IgD-negative memory B cell (primary cell): ENCODE results near the gene SDF2L1. TPM values are rescaled to one million over a fixed set of nuclear protein-coding genes. Genes with fewer than 3 reads are reported as not detected.
A peak's percentile ranks its signal among the peaks of the same experiment; 100 is the strongest.
"Not testable (repeated sequence)": the region's sequence is repeated elsewhere in the genome, so short reads cannot be mapped to it uniquely, and the experiment has no call there.

Source experiments
- H3K27ac Mint-ChIP-seq, 3 donors: one replicate each; pipeline ENCODE4 v1.8.0; 2020 to 2022; ENCODE audit warnings: mild to moderate bottlenecking in 3 of 3, mixed read lengths in 3 of 3, moderate library complexity in 1 of 3
- H3K27me3 Mint-ChIP-seq: one replicate; pipeline ENCODE4 v1.8.0; 2021; ENCODE audit warnings: mixed read lengths
- H3K36me3 Mint-ChIP-seq: one replicate; pipeline ENCODE4 v1.8.0; 2020; ENCODE audit warnings: mild to moderate bottlenecking, mixed read lengths
- H3K4me1 Mint-ChIP-seq, 3 donors: one replicate each; pipeline ENCODE4 v1.8.0; 2020 to 2022; ENCODE audit warnings: mixed read lengths in 3 of 3, mild to moderate bottlenecking in 1 of 3
- H3K4me3 Mint-ChIP-seq, 4 donors: one replicate each; pipeline ENCODE4 v1.8.0; 2020 to 2022; ENCODE audit warnings: mild to moderate bottlenecking in 4 of 4, mixed read lengths in 4 of 4, moderate library complexity in 3 of 4
- H3K9me3 Mint-ChIP-seq, 3 donors: one replicate each; pipeline ENCODE4 v1.8.0; 2020 to 2021; ENCODE audit warnings: mixed read lengths in 3 of 3, mild to moderate bottlenecking in 1 of 3
- polyA plus RNA-seq: library from polyadenylated mRNA; unstranded; fragments of 300-500 nt; fragmentation: Illumina TruSeq; gene quantifications from one replicate; pipeline ENCODE4 v1.2.3, GENCODE V29; 2021

SDF2L1 gene
- polyA plus RNA-seq, 1 donor from 2014 or later, result 61.5 TPM

GRCh38 chr22:21690401-21690801 is 48.3 kb downstream of the SDF2L1 start:
- Mint-ChIP-seq H3K27me3 (no peaks in the 10 kb centered on the region), H3K4me1 (peaks cover 5 to 10% (median 8%) of the 10 kb centered on the region in 3 donors), H3K36me3 (no peaks in the 10 kb centered on the region), H3K4me3 (no peak overlapping the region), H3K9me3 (no peaks in the 10 kb centered on the region), H3K27ac (peak overlapping the region in 2 of 3 donors; percentile 91 to 92)

- H3K9me3 Mint-ChIP-seq, result no peaks in the 10 kb centered on the region
- H3K27me3 Mint-ChIP-seq, result no peaks in the 10 kb centered on the region
- H3K27ac Mint-ChIP-seq, result peak overlapping the region in 1 of 3 donors; percentile 82
- H3K4me1 Mint-ChIP-seq, result peaks cover 5 to 10% (median 8%) of the 10 kb centered on the region in 3 donors
- no peaks in the 10 kb centered on the region for H3K36me3 Mint-ChIP-seq
- H3K4me3 Mint-ChIP-seq, result no peak overlapping the region
These were observed 49.7 kb downstream of the SDF2L1 start for GRCh38 chr22:21691816-21692215.

GRCh38 chr22:21692856-21693255 is 50.8 kb downstream of the SDF2L1 start:
- H3K9me3 Mint-ChIP-seq, H3K36me3 Mint-ChIP-seq, H3K4me3 Mint-ChIP-seq, H3K27ac Mint-ChIP-seq, H3K27me3 Mint-ChIP-seq: not testable (repeated sequence)
- H3K4me1 Mint-ChIP-seq, result peaks cover 5 to 10% (median 8%) of the 10 kb centered on the region in 3 donors

GRCh38 chr22:21693333-21693998 is 51.4 kb downstream of the SDF2L1 start:
- peaks cover 5 to 10% (median 8%) of the 10 kb centered on the region in 3 donors for H3K4me1 Mint-ChIP-seq
- H3K4me3 Mint-ChIP-seq, result no peak overlapping the region
- no peaks in the 10 kb centered on the region for H3K9me3 Mint-ChIP-seq
- no peak overlapping the region for H3K27ac Mint-ChIP-seq
- no peaks in the 10 kb centered on the region for H3K36me3 Mint-ChIP-seq
- H3K27me3 Mint-ChIP-seq, result no peaks in the 10 kb centered on the region

Other genes starting within 250 kb of the SDF2L1 start
- gene HIC2, start 224.9 kb upstream of the SDF2L1 start, polyA plus RNA-seq, result 0.34 TPM
- gene TMEM191C, start 174.9 kb upstream of the SDF2L1 start, polyA plus RNA-seq, result 1.3 TPM
- gene RIMBP3C, start 90.8 kb upstream of the SDF2L1 start, polyA plus RNA-seq, result 0.29 TPM
- gene UBE2L3, start 74.6 kb upstream of the SDF2L1 start, polyA plus RNA-seq, result 106 TPM
- gene YDJC, start 12.3 kb upstream of the SDF2L1 start, polyA plus RNA-seq, result 94.2 TPM
- gene CCDC116, start 9.5 kb upstream of the SDF2L1 start, polyA plus RNA-seq, result 0.11 TPM
- 30.4 TPM for gene PPIL2, start 23.7 kb downstream of the SDF2L1 start, polyA plus RNA-seq
- 16.8 TPM for gene YPEL1, start 93.5 kb downstream of the SDF2L1 start, polyA plus RNA-seq
- gene MAPK1, start 225.3 kb downstream of the SDF2L1 start, polyA plus RNA-seq, result 41.2 TPM